Stomach (tissue), 9 donors: Measurements from ENCODE around the gene CYTH3. TPM values are rescaled to one million over a fixed set of nuclear protein-coding genes. Genes with fewer than 3 reads are reported as not detected.

Experiments used
- DNase-seq, 2 donors: peaks; one replicate each; pipeline versions ENCODE4 v3.0.0 to v3.0.0-alpha.2; 2013 to 2019
- H3K27ac ChIP-seq, 5 donors: fragments of 200-600 bp in 4 of 5; sonication (generic) in 4 of 5; one replicate each; pipeline ENCODE4 v1.5.1; 2013 to 2019; ENCODE audit warnings: mild to moderate bottlenecking in 1 of 5, moderate library complexity in 1 of 5
- H3K27me3 ChIP-seq, 3 donors: fragments of 200-600 bp; sonication (generic); one replicate each; pipeline ENCODE4 v1.5.1; 2017 to 2019; ENCODE audit warnings: mixed run types in 1 of 3
- H3K36me3 ChIP-seq, 4 donors: fragments of 200-600 bp; sonication (generic); 1 replicate in 3 of 4; 2 replicates in 1 of 4; pipeline ENCODE4 v1.5.1; 2016 to 2019
- H3K4me1 ChIP-seq, 4 donors: fragments of 200-600 bp; sonication (generic); one replicate each; pipeline ENCODE4 v1.5.1; 2016 to 2019
- H3K4me3 ChIP-seq, 4 donors: fragments of 200-600 bp; sonication (generic) in 3 of 4; one replicate each; pipeline ENCODE4 v1.5.1; 2016 to 2019; ENCODE audit warnings: mild to moderate bottlenecking in 1 of 4
- H3K9me3 ChIP-seq, 4 donors: fragments of 200-600 bp; sonication (generic); one replicate each; pipeline ENCODE4 v1.5.1; 2016 to 2019
- EP300 ChIP-seq: sonication (generic); formaldehyde crosslinking; IDR thresholded peaks from one replicate; pipeline ENCODE4 v1.6.1; 2017; ENCODE audit warnings: antibody characterized with exemption
- POLR2A ChIP-seq, 4 donors: fragments of 450-650 bp; IDR thresholded peaks; one replicate each; pipeline ENCODE4 v1.6.1; 2016; ENCODE audit warnings: antibody characterized with exemption in 4 of 4, control low read depth in 2 of 4, mild to moderate bottlenecking in 1 of 4, moderate library complexity in 1 of 4
- POLR2AphosphoS5 ChIP-seq, 3 donors: sonication (generic); formaldehyde crosslinking; IDR thresholded peaks; one replicate each; pipeline ENCODE4 v1.6.1; 2016; ENCODE audit warnings: antibody characterized with exemption in 3 of 3
- WGBS, 5 donors: extraction: QIAGEN DNeasy Blood & Tissue Kit in 3 of 5; methylation state at CpG; one replicate each; pipeline versions ENCODE4 v1.1.5 to v1.1.7; 2013 to 2018; 5-methylcytosine and 5-hydroxymethylcytosine counted together
- intact Hi-C: fragments of 100-400 bp; cut with DNase I; formaldehyde crosslinking; loops from one replicate; pipeline ENCODE4 v1.15.1; 2023; ENCODE audit warnings: low total_unique reads
- polyA plus RNA-seq, 3 donors: library from polyadenylated mRNA; stranded (reverse); fragments of 200-250 nt; gene quantifications; one replicate each; pipeline ENCODE4 v1.2.3, GENCODE V29; 2013
- total RNA-seq, 5 donors: library from RNA; depleted of rRNA; stranded (reverse); fragments of >200 nt; gene quantifications; one replicate each; pipeline versions ENCODE4 v1.1.0 to v1.2.3, GENCODE V29; 2014 to 2016
- TF ChIP-seq, protein P1 (sequence below), 7 experiments: fragments of 450-650 bp in 4 of 7; fragments of 200-600 bp in 3 of 7; sonication (generic) in 3 of 7; IDR thresholded peaks; one replicate each; pipeline ENCODE4 v1.5.1; 2016 to 2019; ENCODE audit warnings: antibody characterized with exemption in 7 of 7, control low read depth in 2 of 7, mild to moderate bottlenecking in 1 of 7
- donor health status: healthy with polysubstance abuse.
- donor health status: Bipolar disorder and iron deficiency.
- donor health status: healthy.

Gene CYTH3
- total and polyA plus RNA-seq, 8 donors, result 5.1 to 33.8 (median 16.1) TPM

DNA sequence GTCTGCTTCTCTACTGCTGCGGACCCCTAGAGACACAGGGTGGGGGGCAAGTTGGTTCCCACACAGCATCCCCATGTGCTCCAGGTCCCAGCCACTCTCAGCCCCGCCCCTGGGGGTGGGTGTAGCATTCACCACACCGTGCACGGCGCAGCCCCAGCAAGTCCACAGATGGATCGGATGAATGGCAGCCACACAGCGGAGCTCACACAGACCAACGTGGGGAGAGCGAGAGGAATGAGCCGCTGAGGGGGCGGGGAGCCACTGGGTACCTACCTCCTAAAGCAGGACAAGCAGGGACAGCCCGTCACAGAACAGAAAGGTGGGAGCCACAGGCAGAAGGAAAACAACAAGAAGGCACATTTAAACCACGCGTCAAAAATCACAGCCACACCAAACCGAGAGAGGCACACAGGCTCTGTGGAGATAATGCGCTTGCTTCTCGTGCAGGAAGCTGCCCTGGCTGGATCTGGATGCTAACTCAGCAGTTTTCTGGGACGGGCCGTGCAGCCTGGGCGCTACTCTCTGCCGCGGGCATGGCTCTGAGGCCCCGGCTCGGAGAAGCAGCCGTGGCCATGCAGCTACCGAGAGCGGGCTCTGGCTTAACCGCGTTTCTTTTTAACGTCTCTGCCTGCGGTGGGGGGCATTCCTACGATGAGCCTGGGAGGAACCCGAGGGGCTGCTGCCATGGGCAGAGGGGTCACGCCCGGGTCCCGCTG, 102.5 kb downstream of the CYTH3 start:
- Histone ChIP-seq H3K4me3 (no peak overlapping the region), H3K9me3 (no peaks in the 10 kb centered on the region), H3K27me3 (no peaks in the 10 kb centered on the region), H3K4me1 (peaks cover 0 to 8% (median 3%) of the 10 kb centered on the region in 4 donors), H3K36me3 (peaks cover 9 to 85% (median 65%) of the 10 kb centered on the region in 4 donors), H3K27ac (no peak overlapping the region)
- DNase-seq, result no peak
- WGBS, 5 donors, result 93 to 94% (median 94%) methylated on average over 30 to 36 of the region's 36 CpGs
- TF ChIP-seq EP300 (no peak), POLR2A (IDR thresholded peaks at IDR 0.05) (no peak), POLR2AphosphoS5 (IDR thresholded peaks at IDR 0.05) (no peak)
- TF ChIP-seq, protein P1, sequence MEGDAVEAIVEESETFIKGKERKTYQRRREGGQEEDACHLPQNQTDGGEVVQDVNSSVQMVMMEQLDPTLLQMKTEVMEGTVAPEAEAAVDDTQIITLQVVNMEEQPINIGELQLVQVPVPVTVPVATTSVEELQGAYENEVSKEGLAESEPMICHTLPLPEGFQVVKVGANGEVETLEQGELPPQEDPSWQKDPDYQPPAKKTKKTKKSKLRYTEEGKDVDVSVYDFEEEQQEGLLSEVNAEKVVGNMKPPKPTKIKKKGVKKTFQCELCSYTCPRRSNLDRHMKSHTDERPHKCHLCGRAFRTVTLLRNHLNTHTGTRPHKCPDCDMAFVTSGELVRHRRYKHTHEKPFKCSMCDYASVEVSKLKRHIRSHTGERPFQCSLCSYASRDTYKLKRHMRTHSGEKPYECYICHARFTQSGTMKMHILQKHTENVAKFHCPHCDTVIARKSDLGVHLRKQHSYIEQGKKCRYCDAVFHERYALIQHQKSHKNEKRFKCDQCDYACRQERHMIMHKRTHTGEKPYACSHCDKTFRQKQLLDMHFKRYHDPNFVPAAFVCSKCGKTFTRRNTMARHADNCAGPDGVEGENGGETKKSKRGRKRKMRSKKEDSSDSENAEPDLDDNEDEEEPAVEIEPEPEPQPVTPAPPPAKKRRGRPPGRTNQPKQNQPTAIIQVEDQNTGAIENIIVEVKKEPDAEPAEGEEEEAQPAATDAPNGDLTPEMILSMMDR (IDR thresholded peaks at IDR 0.05), result no peak
- intact Hi-C loops, result no loop called here

DNA sequence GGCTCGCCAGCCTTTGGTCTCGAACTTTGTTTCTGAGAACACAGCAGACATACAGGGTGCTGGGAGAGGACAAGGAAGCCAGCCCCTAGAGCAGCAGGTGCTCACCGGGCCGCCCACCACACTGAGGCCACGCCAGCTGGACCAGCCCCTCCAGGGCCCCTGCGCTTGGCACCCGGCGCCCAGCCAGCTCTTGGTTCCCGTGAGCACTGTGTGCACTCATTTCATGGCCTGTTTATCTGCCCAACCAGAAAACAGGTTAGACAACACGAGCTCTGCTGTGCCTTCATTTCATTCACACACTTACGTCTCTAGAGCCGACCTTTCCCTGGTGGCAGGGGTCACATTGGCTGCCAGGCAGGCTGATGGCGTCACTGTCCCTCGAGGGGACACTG, 104.0 kb downstream of the CYTH3 start:
- no peaks in the 10 kb centered on the region for H3K9me3 ChIP-seq
- no peak for DNase-seq
- TF ChIP-seq, protein P1 (IDR thresholded peaks at IDR 0.05), result no peak
- TF ChIP-seq EP300, result no peak
- intact Hi-C loops, result no loop called here
- H3K36me3 ChIP-seq, result peaks cover 23 to 92% (median 75%) of the 10 kb centered on the region in 4 donors
- no peak overlapping the region for H3K27ac ChIP-seq
- WGBS, 5 donors, result 49 to 82% (median 70%) methylated on average over 12 to 14 of the region's 14 CpGs
- no peak overlapping the region for H3K4me3 ChIP-seq
- H3K4me1 ChIP-seq, result peaks cover 0 to 8% (median 3%) of the 10 kb centered on the region in 4 donors
- H3K27me3 ChIP-seq, result no peaks in the 10 kb centered on the region

- Histone ChIP-seq H3K27ac (no peak overlapping the region), H3K4me3 (no peak overlapping the region), H3K9me3 (no peaks in the 10 kb centered on the region), H3K4me1 (peaks cover 0 to 8% (median 3%) of the 10 kb centered on the region in 4 donors), H3K36me3 (peaks cover 29 to 92% (median 75%) of the 10 kb centered on the region in 4 donors), H3K27me3 (no peaks in the 10 kb centered on the region)
- intact Hi-C loops, result no loop called here
- 63 to 79% (median 70%) methylated on average over 21 to 22 of the region's 22 CpGs for WGBS, 5 donors
- DNase-seq, result no peak
- no peak for TF ChIP-seq EP300
- TF ChIP-seq POLR2A (IDR thresholded peaks at IDR 0.05), result no peak
Measured at GRCh38 chr7:6167587-6168476, 104.6 kb downstream of the CYTH3 start.

GRCh38 chr7:6167004-6167551, 105.3 kb downstream of the CYTH3 start:
- Histone ChIP-seq H3K4me3 (no peak overlapping the region), H3K36me3 (peaks cover 31 to 92% (median 77%) of the 10 kb centered on the region in 4 donors), H3K9me3 (no peaks in the 10 kb centered on the region), H3K27ac (no peak overlapping the region), H3K27me3 (no peaks in the 10 kb centered on the region), H3K4me1 (peaks cover 0 to 9% (median 4%) of the 10 kb centered on the region in 4 donors)
- TF ChIP-seq, protein P1 (IDR thresholded peaks at IDR 0.05), result no peak
- TF ChIP-seq POLR2A (IDR thresholded peaks at IDR 0.05), result no peak
- TF ChIP-seq EP300, result no peak
- no peak for TF ChIP-seq POLR2AphosphoS5 (IDR thresholded peaks at IDR 0.05)
- intact Hi-C loops, result no loop called here
- DNase-seq, result peak in 1 of 2 donors; percentile 28
- 88 to 91% (median 91%) methylated on average over 12 to 13 of the region's 13 CpGs for WGBS, 5 donors
